HG03558 (cell line): ENCODE results near the gene SGCA.

ENCODE experiments used
- ATAC-seq: cut with Tn5 transposase; IDR thresholded peaks from one replicate; pipeline ENCODE4 v1.9.1; 2021; ENCODE audit warnings: moderate number of reproducible peaks; ENCODE audit not compliant: unreplicated experiment; ENCODE audit errors: extremely low read depth

Gene SGCA

DNA sequence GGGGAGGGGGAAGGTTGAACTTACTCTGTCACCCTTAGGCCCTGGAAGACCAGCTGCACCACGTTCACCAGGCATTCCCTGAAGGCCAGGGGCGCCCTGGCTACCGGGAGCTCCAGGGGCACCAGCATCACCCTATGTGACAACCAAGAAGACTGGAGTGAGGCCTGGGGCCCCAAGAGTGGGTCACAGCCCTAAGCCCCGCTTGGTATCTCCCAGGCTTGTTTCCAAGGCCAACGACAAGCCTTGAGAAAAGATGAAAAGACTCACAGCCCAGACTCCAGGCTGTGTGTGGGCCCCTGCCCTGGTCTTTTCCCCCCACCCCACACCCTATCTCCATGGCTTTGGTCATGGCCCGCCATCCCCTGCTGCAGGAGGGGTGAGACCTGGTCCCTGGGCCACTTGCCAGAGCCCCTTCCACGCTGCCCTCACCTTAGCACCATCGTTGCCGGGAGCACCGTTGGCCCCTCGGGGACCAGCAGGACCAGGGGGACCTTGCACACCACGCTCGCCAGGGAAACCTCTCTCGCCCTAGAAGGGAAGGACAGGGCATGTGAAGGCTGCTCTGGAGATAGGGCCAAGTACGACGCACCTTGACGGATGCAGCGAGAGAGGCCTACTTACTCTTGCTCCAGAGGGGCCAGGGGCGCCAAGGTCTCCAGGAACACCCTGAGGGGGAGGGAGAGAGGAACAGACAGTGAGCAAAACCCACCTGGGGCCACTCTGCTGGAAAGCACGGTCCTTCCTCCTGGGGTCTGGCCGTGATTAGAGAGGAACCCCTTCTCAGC lies 25.7 kb downstream of the SGCA start:
- ATAC-seq, result no peak

- no peak for ATAC-seq
Observed at GRCh38 chr17:50192144-50192617, 26.4 kb downstream of the SGCA start.

- no peak for ATAC-seq
Observed at GRCh38 chr17:50192618-50193291, 26.9 kb downstream of the SGCA start.

- ATAC-seq, result no peak
Observed at GRCh38 chr17:50194140-50194933, 28.5 kb downstream of the SGCA start.

- no peak for ATAC-seq
Observed at GRCh38 chr17:50194934-50195865, 29.4 kb downstream of the SGCA start.

DNA sequence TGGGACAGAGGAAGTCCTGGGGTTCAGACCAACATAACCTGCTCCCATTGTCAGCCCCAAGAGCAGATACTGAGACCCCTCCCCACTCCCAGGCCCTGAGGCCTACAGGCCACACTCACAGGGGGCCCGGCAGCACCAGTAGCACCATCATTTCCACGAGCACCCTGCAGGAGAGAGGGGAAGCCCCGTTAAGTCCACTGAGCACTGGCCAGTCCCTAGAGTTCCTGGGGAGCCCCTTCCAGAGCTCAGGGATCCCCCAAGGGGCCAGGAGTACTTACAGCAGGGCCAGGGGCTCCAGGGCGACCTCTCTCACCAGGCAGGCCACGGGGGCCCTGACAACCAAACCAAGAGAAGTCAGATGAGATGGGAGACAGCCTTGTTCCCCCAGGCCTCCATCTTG lies 30.2 kb downstream of the SGCA start:
- no peak for ATAC-seq

DNA sequence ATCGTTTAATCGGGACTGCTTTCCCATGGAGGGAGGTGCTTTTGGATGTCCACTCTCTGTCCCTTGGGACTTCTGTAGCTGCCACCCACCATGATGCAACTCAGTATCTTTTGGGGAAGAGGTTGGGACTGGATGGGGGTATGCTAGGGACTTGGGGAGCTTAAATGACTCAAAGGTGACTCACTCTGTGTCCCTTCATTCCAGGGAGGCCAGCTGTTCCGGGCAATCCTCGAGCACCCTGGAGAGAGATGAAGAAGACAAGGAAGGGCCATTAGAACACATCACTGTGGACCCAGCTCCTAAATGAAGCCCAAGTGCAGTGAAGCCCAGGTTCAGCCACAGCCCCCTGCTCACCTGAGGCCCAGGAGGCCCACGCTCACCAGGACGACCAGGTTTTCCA lies 31.0 kb downstream of the SGCA start:
- ATAC-seq, result no peak

GRCh38 chr17:50198026-50198669 lies 32.3 kb downstream of the SGCA start:
- ATAC-seq, result no peak

DNA sequence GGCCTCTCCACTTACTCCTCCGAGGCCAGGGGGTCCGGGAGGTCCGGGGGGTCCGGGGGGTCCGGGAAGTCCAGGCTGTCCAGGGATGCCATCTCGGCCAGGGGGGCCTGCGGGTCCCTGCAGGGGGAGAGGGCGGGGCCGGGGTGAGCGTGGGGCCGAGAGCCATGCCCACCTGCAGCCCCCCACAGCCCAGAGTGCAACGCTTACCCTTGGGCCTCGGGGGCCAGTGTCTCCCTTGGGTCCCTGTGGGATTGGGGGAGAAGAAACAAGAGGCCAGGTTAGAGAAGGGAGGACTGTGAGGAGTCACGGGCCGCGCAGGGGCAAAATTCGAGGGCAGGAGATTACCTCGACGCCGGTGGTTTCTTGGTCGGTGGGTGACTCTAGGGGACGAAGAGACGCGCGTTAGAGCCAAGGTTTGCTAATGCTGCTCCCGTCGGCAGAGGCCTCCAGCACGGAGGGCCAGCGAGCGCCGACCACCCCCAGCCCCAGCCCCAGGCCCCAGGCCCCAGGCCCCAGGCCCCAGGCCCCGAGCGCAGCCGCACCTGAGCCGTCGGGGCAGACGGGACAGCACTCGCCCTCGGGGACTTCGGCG lies 33.5 kb downstream of the SGCA start:
- no peak for ATAC-seq

DNA sequence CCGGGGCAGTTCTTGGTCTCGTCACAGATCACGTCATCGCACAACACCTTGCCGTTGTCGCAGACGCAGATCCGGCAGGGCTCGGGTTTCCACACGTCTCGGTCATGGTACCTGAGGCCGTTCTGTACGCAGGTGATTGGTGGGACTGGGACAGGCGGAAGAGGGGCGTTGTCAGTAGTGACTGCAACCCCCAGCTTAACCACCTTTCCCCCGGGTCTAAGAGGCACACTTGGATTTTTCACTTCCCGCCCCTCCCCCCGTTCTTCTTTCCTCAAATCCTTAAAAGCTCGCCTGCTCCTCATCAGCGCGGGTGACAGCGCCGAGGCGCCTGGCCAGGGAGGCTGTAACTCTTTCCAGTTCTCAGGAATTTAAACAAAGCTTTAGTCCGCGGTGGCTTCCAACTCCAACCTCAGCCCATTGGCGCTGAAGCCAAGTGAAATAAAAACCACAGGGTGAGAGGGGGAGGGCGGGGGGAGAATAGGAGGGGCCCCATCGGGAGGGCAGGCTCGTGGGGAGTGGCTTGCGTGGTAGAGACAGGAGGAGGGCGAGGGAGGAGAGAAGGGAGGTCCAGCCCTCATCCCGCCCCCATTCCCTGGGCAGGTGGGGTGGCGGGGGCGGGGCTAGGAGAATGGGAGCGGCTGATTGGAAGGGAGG lies 34.1 kb downstream of the SGCA start:
- no peak for ATAC-seq

GRCh38 chr17:50200457-50201275 lies 34.9 kb downstream of the SGCA start:
- no peak for ATAC-seq

GRCh38 chr17:50201276-50201854 lies 35.6 kb downstream of the SGCA start, which contains the start of gene COL1A1:
COL1A1 (minus strand) TSS chr17:50201631; CDS start chr17:50201513, 118 bp downstream.
- no peak for ATAC-seq

- ATAC-seq, result no peak
Observed at GRCh38 chr17:50203086-50203485, 37.3 kb downstream of the SGCA start.

GRCh38 chr17:50203604-50204345 lies 38.0 kb downstream of the SGCA start:
- ATAC-seq, result no peak

- no peak for ATAC-seq
Observed at GRCh38 chr17:50204431-50204830, 38.6 kb downstream of the SGCA start.

GRCh38 chr17:50205111-50205962 lies 39.5 kb downstream of the SGCA start:
- no peak for ATAC-seq
